ENCODE data around the gene LRRC1.

DNA sequence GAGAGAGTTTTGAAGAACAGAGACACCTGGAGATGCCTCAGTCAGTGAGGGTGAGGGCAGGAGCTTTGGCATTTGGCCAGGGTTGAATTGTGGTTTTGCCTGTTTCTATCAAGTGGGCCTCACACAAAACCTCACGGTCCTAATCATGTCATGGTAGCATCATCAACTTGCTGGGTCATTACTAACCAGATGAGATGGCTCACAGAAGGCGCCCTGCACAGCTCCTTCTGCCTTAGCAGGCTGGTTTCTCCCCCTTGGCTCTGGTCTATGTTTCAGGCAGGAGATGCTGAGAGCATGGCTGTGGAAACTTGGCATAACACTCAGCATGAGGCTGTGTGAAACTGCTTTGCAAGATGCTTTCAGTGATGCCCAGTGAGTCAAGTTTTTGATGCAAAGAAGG lies 99.3 kb downstream of the LRRC1 start:
- TF ChIP-seq EZH2 (IDR thresholded peaks at IDR 0.05): no peak
- no peak for TF ChIP-seq POLR2AphosphoS5 (IDR thresholded peaks at IDR 0.05; ENCODE audit: borderline replicate concordance, low read depth, low read length)

Measured in SK-N-MC (cell line).